Activated CD4-positive, alpha-beta T cell treated with anti-CD3 and anti-CD28 coated beads, Interleukin-2, Interleukin-4, amounts not matched to agents 100 ng/mL and 50 ng/mL, durations not matched to agents 16 hours and 8 hours (primary cell): Measurements from ENCODE around the gene HOXC10.

Experiments
- DNase-seq: peaks from one replicate; pipeline ENCODE4 v3.0.0-alpha.2; 2020; ENCODE audit warnings: low spot score

Gene HOXC10

GRCh38 chr12:54030442-54030801, 45.5 kb downstream of the HOXC10 start:
- DNase-seq, result no peak

- no peak for DNase-seq
These were observed 46.0 kb downstream of the HOXC10 start for GRCh38 chr12:54030889-54031471.

GRCh38 chr12:54031480-54031879, 46.5 kb downstream of the HOXC10 start:
- DNase-seq, result no peak

- no peak for DNase-seq
These were observed 47.2 kb downstream of the HOXC10 start for GRCh38 chr12:54032086-54032619.

- DNase-seq, result peak; percentile 63
These were observed 47.7 kb downstream of the HOXC10 start, which contains the start of gene HOXC5 for GRCh38 chr12:54032627-54033100. Gene HOXC5, plus strand, starts transcription at chr12:54033050. Its CDS starts 73 bp downstream, at chr12:54033123.

- DNase-seq, result no peak
These were observed 48.4 kb downstream of the HOXC10 start for GRCh38 chr12:54033106-54033979.

- DNase-seq, result no peak
These were observed 49.2 kb downstream of the HOXC10 start for GRCh38 chr12:54033980-54034784.

- DNase-seq, result no peak
These were observed 49.9 kb downstream of the HOXC10 start for GRCh38 chr12:54034785-54035310.

- DNase-seq, result no peak
These were observed 50.8 kb downstream of the HOXC10 start for GRCh38 chr12:54035568-54036264.

- no peak for DNase-seq
These were observed 51.8 kb downstream of the HOXC10 start for GRCh38 chr12:54036620-54037359.

GRCh38 chr12:54037360-54038283, 52.7 kb downstream of the HOXC10 start:
- no peak for DNase-seq

- DNase-seq, result no peak
These were observed 53.4 kb downstream of the HOXC10 start for GRCh38 chr12:54038284-54038870.

GRCh38 chr12:54038871-54039414, 54.0 kb downstream of the HOXC10 start:
- no peak for DNase-seq

GRCh38 chr12:54039417-54040147, 54.6 kb downstream of the HOXC10 start:
- DNase-seq, result no peak
